Osteocyte (in vitro differentiated cells): ENCODE measurements around the gene SLC39A11. TPM values are rescaled to one million over a fixed set of nuclear protein-coding genes. Genes with fewer than 3 reads are reported as not detected.

ENCODE experiments used
- DNase-seq: peaks from one replicate; pipeline ENCODE4 v3.0.0; 2021; ENCODE audit warnings: mixed read lengths; ENCODE audit not compliant: unreplicated experiment; ENCODE audit errors: extremely low spot score
- H3K27ac Mint-ChIP-seq: one replicate; pipeline ENCODE4 v1.8.0; 2021; ENCODE audit warnings: mild to moderate bottlenecking, mixed read lengths; ENCODE audit not compliant: unreplicated experiment
- H3K27me3 Mint-ChIP-seq: one replicate; pipeline ENCODE4 v1.8.0; 2021; ENCODE audit warnings: mixed read lengths; ENCODE audit not compliant: unreplicated experiment
- H3K36me3 Mint-ChIP-seq: one replicate; pipeline ENCODE4 v1.8.0; 2021; ENCODE audit warnings: mixed read lengths; ENCODE audit not compliant: unreplicated experiment
- H3K4me1 Mint-ChIP-seq: one replicate; pipeline ENCODE4 v1.8.0; 2021; ENCODE audit warnings: mixed read lengths; ENCODE audit not compliant: unreplicated experiment
- H3K4me3 Mint-ChIP-seq: one replicate; pipeline ENCODE4 v1.8.0; 2021; ENCODE audit warnings: mild to moderate bottlenecking, moderate library complexity, mixed read lengths; ENCODE audit not compliant: unreplicated experiment
- H3K9me3 Mint-ChIP-seq: one replicate; pipeline ENCODE4 v1.8.0; 2021; ENCODE audit warnings: mixed read lengths; ENCODE audit not compliant: unreplicated experiment
- CTCF ChIP-seq: fragments of 200-600 bp; sonication (generic); IDR thresholded peaks from 2 replicates; pipeline ENCODE4 v1.5.0; 2021; ENCODE audit warnings: antibody characterized with exemption, mild to moderate bottlenecking, moderate library complexity
- total RNA-seq: library from RNA; stranded (reverse); gene quantifications from 2 replicates; pipeline ENCODE4 v1.2.1, GENCODE V29; 2021

The SLC39A11 gene
- total RNA-seq, 1 donor from 2014 or later = 50.2 TPM

GRCh38 chr17:72772331-72772821 lies 320.1 kb downstream of the SLC39A11 start:
- Mint-ChIP-seq H3K4me3 (no peak overlapping the region), H3K27ac (no peak overlapping the region), H3K36me3 (peaks cover 16% of the 10 kb centered on the region), H3K9me3 (no peaks in the 10 kb centered on the region), H3K27me3 (no peaks in the 10 kb centered on the region), H3K4me1 (no peaks in the 10 kb centered on the region)
- no peak for TF ChIP-seq CTCF
- no peak for DNase-seq

GRCh38 chr17:72771734-72772133 lies 320.8 kb downstream of the SLC39A11 start:
- Mint-ChIP-seq H3K4me3 (no peak overlapping the region), H3K9me3 (peaks cover 6% of the 10 kb centered on the region), H3K27me3 (no peaks in the 10 kb centered on the region), H3K36me3 (peaks cover 21% of the 10 kb centered on the region), H3K27ac (no peak overlapping the region), H3K4me1 (no peaks in the 10 kb centered on the region)
- TF ChIP-seq CTCF = no peak
- DNase-seq = no peak

GRCh38 chr17:72766761-72767356 lies 325.6 kb downstream of the SLC39A11 start:
- Mint-ChIP-seq H3K4me1 (peaks cover 4% of the 10 kb centered on the region), H3K27me3 (no peaks in the 10 kb centered on the region), H3K4me3 (no peak overlapping the region), H3K36me3 (peaks cover 14% of the 10 kb centered on the region), H3K27ac (no peak overlapping the region), H3K9me3 (peaks cover 8% of the 10 kb centered on the region)
- TF ChIP-seq CTCF = no peak
- DNase-seq = no peak

DNA sequence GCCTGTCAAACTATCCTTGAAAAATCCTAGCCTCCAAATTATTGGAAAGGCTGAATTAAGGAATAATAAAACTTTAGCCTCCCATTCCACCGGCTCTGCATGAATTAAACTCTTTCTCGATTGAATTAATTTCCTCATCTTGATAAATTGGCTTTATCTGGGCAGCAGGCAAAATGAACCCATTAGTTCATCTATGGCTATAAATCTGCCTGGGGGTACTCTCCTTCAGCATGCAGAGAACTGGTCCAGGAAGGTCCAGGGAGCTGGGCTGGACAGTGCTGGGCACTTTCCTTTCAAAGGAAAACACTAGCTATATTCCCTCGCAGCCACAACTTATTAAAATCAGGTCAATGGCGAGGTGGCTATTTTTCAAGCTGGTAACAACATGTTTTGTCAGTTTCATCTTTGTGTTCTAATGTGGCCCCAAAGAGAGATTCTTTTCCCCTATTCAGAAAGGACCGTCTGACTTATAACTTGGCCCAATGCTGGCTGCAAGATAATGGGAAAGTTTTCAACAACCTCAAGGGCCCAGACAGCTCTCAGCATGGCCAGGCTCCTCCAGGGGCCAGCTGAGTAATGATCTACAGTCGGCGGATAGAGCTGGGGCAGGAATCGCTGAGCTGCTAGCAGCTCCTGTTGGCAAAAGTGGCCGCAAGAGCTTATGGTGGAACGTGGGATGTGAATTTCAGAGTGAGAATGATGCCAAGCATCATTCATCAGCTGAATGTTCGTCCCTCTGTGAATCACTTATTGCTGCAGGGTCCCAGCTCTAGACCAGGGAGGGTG lies 326.9 kb downstream of the SLC39A11 start:
- Mint-ChIP-seq H3K4me1 (peaks cover 4% of the 10 kb centered on the region), H3K27ac (no peak overlapping the region), H3K36me3 (peaks cover 13% of the 10 kb centered on the region), H3K9me3 (peaks cover 8% of the 10 kb centered on the region), H3K4me3 (no peak overlapping the region), H3K27me3 (no peaks in the 10 kb centered on the region)
- TF ChIP-seq CTCF = no peak
- DNase-seq = no peak

DNA sequence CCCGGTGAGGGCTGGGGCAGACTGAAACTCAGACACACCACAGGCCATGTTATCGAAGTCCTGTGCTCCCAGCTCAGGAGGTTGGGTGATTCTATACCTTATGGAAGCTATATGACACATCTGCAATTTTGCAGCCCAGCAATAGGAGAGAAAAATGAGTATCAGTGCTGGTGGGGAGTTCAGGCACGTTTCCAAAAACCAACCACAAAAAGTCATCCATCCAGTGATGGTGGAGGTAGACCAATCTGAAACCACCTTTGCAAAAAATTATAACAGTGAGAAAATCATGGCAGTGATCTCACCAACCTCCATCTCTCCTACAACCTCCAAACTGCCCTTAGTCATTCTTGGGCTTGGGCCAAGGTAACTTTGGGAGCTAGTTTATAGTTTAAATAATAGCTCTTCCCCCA lies 327.9 kb downstream of the SLC39A11 start:
- TF ChIP-seq CTCF = no peak
- H3K4me3 Mint-ChIP-seq = no peak overlapping the region
- H3K36me3 Mint-ChIP-seq = peaks cover 6% of the 10 kb centered on the region
- H3K27me3 Mint-ChIP-seq = no peaks in the 10 kb centered on the region
- H3K9me3 Mint-ChIP-seq = peaks cover 8% of the 10 kb centered on the region
- no peak for DNase-seq
- H3K27ac Mint-ChIP-seq = no peak overlapping the region
- peaks cover 4% of the 10 kb centered on the region for H3K4me1 Mint-ChIP-seq
